Activated CD8-positive, alpha-beta memory T cell treated with anti-CD3 and anti-CD28 coated beads, Interleukin-2, amount 10 ng/mL, durations not matched to agents 7 days and 5 days (primary cell): ENCODE data around the gene ADM2. TPM values are rescaled to one million over a fixed set of nuclear protein-coding genes. Genes with fewer than 3 reads are reported as not detected.

Source experiments
- ATAC-seq: fragments of 150-1000 bp; cut with Tn5 transposase; one replicate; pipeline ENCODE4 v1.10.0; 2021; ENCODE audit warnings: moderate library complexity
- CTCF ChIA-PET: fragments of 350-600 bp; sonication (Branson Sonifier 250); formaldehyde crosslinking; loops from one replicate; lab custom pipeline; 2021; ENCODE audit warnings: antibody characterized with exemption; lab: Charles Lee
- DNase-seq: peaks from one replicate; pipeline ENCODE4 v3.0.0-alpha.2; 2020
- H3K27ac Mint-ChIP-seq: one replicate; pipeline ENCODE4 v1.8.0; 2021; ENCODE audit warnings: mild to moderate bottlenecking, mixed read lengths
- H3K27me3 Mint-ChIP-seq: one replicate; pipeline ENCODE4 v1.8.0; 2021; ENCODE audit warnings: mixed read lengths
- H3K36me3 Mint-ChIP-seq: one replicate; pipeline ENCODE4 v1.8.0; 2021; ENCODE audit warnings: mild to moderate bottlenecking, mixed read lengths
- H3K4me1 Mint-ChIP-seq: one replicate; pipeline ENCODE4 v1.8.0; 2021; ENCODE audit warnings: mixed read lengths
- H3K4me3 Mint-ChIP-seq: one replicate; pipeline ENCODE4 v1.8.0; 2021; ENCODE audit warnings: mild to moderate bottlenecking, moderate library complexity, mixed read lengths
- H3K9me3 Mint-ChIP-seq: one replicate; pipeline ENCODE4 v1.8.0; 2022; ENCODE audit warnings: low read depth, mixed read lengths
- total RNA-seq, 2 experiments: library from RNA; stranded (reverse); gene quantifications; one replicate each; pipeline ENCODE4 v1.2.3, GENCODE V29; 2021

Gene ADM2
- total RNA-seq, 2 experiments from 2014 or later, result 4.7 to 5.3 TPM

DNA sequence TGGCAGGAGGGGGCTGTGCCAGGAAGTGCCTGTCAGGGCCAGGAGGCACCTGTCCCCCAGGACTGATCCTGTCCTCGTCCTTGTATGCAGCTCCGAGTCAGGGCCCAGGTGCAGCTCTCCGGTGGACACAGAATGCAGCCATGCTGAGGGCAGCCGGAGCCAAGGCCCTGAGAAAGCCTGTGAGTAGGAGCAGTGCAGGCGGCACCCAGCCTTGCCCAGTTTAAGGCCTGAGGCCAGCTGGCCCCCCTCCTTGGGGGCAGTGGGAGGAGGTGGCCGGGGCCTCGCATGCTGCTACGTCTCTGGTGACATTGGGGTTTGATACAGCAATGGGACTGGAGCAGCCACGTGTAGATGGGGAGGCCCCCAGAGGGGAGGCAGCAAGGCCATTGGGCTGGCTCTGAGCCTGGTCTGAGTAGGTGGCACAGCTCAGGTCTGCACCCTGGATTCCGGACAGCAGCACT lies 41.4 kb upstream of the ADM2 start:
- DNase-seq (no peak), ATAC-seq (no peak)
- peaks cover 11% of the 10 kb centered on the region for H3K4me1 Mint-ChIP-seq
- H3K27me3 Mint-ChIP-seq, result no peaks in the 10 kb centered on the region
- H3K27ac Mint-ChIP-seq, result no peak overlapping the region
- no peak overlapping the region for H3K4me3 Mint-ChIP-seq
- CTCF ChIA-PET, result interaction anchor here (1.8 to 1.9 kb wide), 2 partner anchors 58 to 86 kb away, joined by 5 read pairs; partner anchors contain the start of gene SCO2
- peaks cover 6% of the 10 kb centered on the region for H3K36me3 Mint-ChIP-seq
- H3K9me3 Mint-ChIP-seq, result no peaks in the 10 kb centered on the region

DNA sequence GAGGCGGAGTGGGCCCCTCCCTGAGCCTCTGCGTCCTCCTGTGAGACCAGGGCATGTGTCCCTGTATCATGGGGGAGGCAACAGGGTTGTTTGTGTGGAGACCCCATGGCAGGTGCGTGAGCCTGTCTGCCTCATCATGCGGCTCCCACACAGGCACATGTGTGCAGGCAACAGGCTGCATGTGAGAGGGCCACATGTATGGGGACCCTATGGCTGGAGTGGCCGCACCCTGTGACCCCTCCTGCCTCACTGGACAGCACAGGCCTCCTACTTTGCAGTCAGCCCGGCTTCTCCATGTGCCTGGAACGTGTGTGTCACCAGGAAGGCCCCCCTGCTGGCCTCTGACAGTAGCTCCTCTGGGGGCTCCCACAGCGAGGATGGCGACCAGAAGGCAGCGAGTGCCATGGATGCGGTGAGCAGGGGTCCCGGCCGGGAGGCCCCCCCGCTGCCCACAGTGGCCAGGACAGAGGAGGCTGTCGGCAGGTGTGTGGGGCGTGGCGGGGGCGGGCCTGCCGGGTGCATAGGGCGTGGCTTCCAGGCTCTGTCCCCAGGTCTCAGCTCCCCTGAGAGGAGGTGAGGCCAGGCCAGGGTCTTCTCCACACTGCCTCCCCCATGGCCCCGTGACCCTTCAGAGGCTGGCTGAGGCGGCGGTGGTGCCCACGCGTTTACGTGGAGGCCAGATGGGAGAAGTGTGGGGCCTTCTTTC lies 40.6 kb upstream of the ADM2 start:
- CTCF ChIA-PET, result interaction anchor here (0.5 to 1.8 kb wide), 2 partner anchors 39 to 58 kb away, joined by 3 to 5 read pairs; no protein-coding TSS in a partner anchor
- Mint-ChIP-seq H3K4me3 (no peak overlapping the region), H3K27me3 (no peaks in the 10 kb centered on the region), H3K9me3 (no peaks in the 10 kb centered on the region), H3K4me1 (peaks cover 18% of the 10 kb centered on the region), H3K36me3 (peaks cover 5% of the 10 kb centered on the region), H3K27ac (no peak overlapping the region)
- DNase-seq (no peak), ATAC-seq (no peak)

DNA sequence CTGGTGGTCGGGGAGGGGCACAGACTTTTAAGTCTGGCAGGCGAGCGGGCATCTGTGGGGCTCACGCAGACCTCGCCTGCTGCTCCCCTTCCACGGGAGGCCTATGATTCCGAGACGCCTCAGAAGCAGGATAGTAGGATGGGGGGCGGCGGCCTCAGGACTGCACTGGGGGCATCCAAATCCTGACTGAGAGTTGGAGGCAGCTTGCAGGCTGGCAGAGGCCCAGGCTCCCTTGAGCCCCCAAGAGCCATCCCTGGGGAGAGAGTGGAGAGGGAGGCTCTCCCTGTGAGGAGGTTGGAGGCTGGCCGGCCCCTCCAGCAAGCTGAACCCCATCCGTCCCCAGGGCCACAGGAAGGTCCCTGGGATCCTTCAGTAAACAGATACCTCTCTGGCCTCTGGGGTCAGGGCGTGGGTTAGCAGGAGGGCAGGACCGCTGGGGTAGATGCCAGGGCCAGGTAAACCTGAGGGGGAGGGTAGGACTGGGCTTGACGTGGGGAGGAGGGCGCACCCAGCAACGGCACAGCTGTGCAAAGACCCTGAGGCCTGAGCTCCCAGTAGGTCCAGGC lies 39.8 kb upstream of the ADM2 start:
- Mint-ChIP-seq H3K4me1 (peaks cover 21% of the 10 kb centered on the region), H3K9me3 (no peaks in the 10 kb centered on the region), H3K4me3 (no peak overlapping the region), H3K27ac (peak overlapping the region; percentile 59), H3K27me3 (no peaks in the 10 kb centered on the region), H3K36me3 (peaks cover 8% of the 10 kb centered on the region)
- no peak for ATAC-seq
- no peak for DNase-seq
- CTCF ChIA-PET, result interaction anchor here (1.0 kb wide), 1 partner anchor 57 kb away, joined by 4 read pairs; no protein-coding TSS in a partner anchor

DNA sequence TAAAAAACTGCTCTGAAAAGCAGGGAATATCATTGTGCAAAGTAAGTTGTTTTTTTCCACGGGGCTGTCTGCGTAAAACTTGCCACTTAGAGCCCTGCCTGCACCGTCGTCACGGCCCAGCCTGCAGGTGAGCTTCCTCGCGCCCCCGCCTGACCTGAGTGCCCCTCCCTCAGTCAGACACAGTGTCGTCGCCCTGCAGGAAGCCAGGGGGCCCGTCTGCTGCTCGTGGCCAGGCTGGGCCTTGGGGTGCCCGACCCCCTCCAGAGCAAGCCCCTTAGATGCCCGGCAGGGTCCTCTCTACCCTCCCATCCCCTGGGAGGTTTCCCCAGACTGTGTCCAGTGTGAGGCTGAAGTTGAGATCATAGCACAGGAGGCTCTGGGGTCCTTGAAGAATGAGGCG lies 38.1 kb upstream of the ADM2 start:
- no peaks in the 10 kb centered on the region for H3K9me3 Mint-ChIP-seq
- H3K27me3 Mint-ChIP-seq, result no peaks in the 10 kb centered on the region
- H3K36me3 Mint-ChIP-seq, result peaks cover 16% of the 10 kb centered on the region
- ATAC-seq (no peak), DNase-seq (no peak)
- CTCF ChIA-PET, result no interaction called here
- peak overlapping the region; percentile 72 for H3K27ac Mint-ChIP-seq
- peaks cover 24% of the 10 kb centered on the region for H3K4me1 Mint-ChIP-seq
- no peak overlapping the region for H3K4me3 Mint-ChIP-seq

DNA sequence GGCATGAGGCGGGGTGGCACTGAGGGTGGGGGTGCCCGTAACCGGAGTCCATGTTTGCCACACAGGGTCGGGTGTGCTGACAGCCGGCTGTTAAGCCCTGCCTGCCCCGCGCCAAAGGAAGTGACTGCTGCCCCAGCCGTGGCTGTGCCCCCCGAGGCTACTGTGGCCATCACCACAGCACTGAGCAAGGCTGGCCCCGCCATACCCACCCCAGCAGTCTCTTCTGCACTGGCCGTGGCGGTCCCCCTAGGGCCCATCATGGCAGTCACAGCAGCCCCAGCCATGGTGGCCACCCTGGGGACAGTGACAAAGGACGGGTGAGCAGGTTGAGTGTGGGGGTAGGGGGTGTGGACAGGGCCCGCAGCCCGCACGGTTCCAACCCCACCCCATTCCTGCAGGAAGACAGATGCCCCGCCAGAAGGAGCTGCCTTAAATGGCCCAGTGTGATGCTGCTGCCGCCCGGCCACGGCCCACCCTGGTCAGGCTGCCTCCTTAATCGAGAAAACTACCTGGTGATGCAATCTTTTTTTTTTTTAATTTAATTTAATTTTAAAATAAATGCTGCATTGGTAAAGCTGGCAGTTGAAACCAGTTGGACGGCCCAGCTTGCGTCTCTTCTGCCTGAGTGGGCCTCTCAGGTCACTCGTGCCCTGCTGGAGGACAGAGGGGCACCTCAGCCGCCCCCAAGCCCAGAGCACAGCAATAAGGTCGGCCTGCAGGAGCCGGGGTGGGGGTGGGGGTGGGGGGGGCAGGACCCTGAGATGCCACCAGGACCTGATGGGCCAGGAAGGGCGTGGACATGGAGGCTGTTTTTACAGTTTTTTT lies 37.3 kb upstream of the ADM2 start:
- H3K36me3 Mint-ChIP-seq, result peaks cover 21% of the 10 kb centered on the region
- DNase-seq (no peak), ATAC-seq (no peak)
- no peak overlapping the region for H3K4me3 Mint-ChIP-seq
- H3K27me3 Mint-ChIP-seq, result no peaks in the 10 kb centered on the region
- peak overlapping the region; percentile 84 for H3K27ac Mint-ChIP-seq
- CTCF ChIA-PET, result interaction anchor here (0.6 to 2.1 kb wide), 4 partner anchors 16 to 56 kb away, joined by 3 to 12 read pairs (median 5); no protein-coding TSS in a partner anchor
- peaks cover 24% of the 10 kb centered on the region for H3K4me1 Mint-ChIP-seq
- no peaks in the 10 kb centered on the region for H3K9me3 Mint-ChIP-seq

DNA sequence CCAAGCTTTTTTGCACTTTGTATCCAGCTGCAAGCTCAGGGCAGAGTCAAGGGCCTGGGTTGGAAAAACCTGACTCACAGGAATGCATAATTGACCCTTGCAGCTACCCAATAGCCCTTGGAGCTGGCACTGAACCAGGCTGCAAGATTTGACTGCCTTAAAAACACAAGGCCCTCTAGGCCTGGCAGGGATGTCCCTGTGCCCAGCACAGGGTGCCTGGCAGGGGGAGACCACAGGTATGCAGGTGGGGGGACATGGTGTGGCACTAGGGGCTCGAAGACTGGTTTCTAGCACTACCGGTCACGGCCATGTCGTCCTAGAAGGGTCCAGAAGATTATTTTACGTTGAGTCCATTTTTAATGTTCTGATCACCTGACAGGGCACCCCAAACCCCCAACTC lies 36.7 kb upstream of the ADM2 start:
- Mint-ChIP-seq H3K36me3 (peaks cover 22% of the 10 kb centered on the region), H3K9me3 (no peaks in the 10 kb centered on the region), H3K4me3 (no peak overlapping the region), H3K27me3 (no peaks in the 10 kb centered on the region), H3K4me1 (peaks cover 24% of the 10 kb centered on the region), H3K27ac (peak overlapping the region; percentile 84)
- CTCF ChIA-PET, result interaction anchor here (0.9 to 2.1 kb wide), 6 partner anchors 9 to 119 kb away, joined by 3 to 12 read pairs (median 4); no protein-coding TSS in a partner anchor
- DNase-seq (no peak), ATAC-seq (no peak)

DNA sequence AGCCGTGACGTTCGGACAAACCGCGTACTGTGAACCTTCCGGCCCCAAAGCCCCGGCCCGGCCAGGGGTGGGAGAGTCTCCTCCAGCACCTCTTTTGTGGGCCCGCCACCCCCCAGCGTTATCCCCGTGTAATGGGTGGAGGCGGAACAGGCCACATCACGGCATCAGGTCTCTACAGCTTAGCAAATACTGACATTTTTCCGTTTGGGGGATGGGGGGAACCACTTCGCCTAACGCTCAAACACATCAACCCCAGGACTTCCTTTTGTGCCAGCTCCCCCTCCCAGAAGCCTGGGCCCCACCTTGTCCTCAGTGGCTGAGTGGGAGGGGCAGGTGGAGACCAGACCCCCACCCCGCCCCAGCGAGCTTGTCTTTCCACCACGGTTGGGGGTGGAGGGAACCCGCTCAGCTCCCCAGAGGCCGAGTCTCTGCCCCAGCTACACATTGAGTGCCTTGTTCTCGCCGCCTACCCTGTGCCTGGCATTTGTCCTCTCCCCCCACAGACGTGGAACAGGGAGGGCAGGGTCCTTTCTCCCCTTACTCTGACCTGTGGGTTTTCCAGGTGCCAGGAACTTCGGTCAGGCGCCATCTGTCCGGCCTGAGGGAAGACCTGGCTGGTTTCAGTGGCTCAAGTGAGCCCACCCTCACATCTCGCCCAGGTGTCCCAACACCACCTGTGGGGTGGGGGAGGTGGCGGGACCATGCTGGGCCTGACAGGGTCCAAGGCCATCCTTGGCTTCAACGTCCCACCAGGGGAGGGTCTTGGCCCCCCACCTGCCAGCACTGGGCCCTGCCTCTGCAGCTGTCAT lies 36.1 kb upstream of the ADM2 start:
- Mint-ChIP-seq H3K4me3 (no peak overlapping the region), H3K4me1 (peaks cover 24% of the 10 kb centered on the region), H3K27me3 (no peaks in the 10 kb centered on the region), H3K36me3 (peaks cover 22% of the 10 kb centered on the region), H3K27ac (peak overlapping the region; percentile 84), H3K9me3 (no peaks in the 10 kb centered on the region)
- DNase-seq, result peak; percentile 64
- ATAC-seq, result peak; percentile 52
- CTCF ChIA-PET, result interaction anchor here (1.1 to 2.1 kb wide), 6 partner anchors 9 to 118 kb away, joined by 3 to 12 read pairs (median 4); no protein-coding TSS in a partner anchor

DNA sequence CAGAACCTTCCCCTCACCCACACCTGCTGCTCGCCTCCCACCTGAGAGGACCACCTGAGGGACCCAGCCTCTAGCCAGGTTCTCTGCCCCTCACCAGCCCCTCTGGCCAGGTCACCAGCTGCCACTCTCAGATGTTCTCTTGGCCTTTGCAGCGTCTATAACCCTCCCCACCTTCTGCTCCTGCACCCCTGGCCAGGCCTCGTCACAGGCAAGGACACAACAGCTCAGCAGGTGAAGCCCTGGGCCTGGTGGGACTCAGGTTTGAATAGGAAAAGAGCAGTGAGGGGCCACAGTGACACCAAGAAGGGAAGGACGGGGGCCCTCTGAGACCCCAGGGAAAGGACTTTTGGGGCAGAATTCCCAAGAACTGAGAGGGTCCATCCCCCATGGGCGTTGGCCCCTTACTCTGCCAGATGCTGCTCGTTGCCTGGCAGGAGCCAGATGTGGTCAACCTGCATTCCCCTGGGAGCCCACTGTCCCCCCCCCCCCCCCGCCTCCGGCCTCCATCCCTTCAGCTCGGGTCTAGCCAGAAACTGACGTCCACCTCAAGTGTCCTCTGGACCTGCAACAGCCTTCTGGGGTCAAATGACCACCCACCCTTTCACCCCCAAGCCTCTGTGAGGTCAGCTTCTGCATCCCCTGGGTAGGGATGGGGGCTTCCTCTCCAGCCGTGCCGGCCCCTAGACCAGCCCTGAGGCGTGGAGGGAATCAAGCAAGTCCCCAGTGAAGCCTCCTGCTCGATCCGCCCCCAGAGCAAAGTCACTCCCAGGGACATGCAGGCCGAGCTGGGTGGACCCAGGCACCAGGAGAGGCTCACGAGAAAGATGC lies 35.2 kb upstream of the ADM2 start:
- DNase-seq (no peak), ATAC-seq (no peak)
- no peaks in the 10 kb centered on the region for H3K27me3 Mint-ChIP-seq
- H3K9me3 Mint-ChIP-seq, result no peaks in the 10 kb centered on the region
- peak overlapping the region; percentile 84 for H3K27ac Mint-ChIP-seq
- CTCF ChIA-PET, result interaction anchor here (1.1 to 2.1 kb wide), 6 partner anchors 9 to 117 kb away, joined by 3 to 12 read pairs (median 4); no protein-coding TSS in a partner anchor
- H3K36me3 Mint-ChIP-seq, result peaks cover 26% of the 10 kb centered on the region
- H3K4me3 Mint-ChIP-seq, result no peak overlapping the region
- H3K4me1 Mint-ChIP-seq, result peaks cover 24% of the 10 kb centered on the region

DNA sequence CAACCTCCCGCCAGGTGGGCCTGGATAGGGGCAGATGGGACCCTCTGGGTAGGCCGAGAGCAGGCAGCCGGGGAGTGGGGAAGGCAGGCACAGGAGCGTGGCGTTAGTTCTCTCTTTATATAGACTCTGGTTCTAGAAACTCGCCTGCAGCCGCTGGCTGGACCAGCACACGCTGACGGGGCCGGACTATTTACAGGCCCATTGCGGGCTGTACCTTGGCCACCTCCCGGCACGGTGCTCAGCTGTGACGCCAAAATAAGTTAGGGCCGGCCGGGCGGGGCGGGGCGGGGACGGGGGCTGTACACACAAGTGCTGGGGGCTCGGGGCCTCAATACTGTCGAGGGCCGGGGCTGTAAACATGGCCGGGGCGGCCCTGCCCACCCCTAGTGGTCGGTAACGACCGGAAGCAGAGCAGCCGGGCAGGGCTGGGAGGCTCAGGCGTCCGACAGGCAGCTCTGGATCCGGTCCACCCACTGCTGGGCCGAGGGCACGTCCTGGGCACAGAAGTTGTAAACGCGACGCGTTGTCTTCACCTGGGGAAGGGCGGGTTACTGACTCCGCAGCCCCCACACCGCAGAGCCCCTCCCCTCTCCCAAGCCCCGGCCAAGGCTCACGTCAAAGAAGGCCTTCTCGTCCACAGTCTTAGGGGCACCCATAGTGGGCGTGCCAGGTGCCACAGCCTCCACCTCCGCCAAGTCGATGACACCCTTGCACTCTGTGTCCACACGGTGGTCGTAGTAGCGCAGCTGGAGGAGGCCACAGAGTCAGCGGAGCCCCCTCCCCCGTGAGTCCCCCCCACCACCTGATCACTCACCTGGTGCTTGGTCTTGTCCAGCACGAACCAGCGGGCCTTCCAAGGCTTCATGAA lies 34.4 kb upstream of the ADM2 start:
- Mint-ChIP-seq H3K9me3 (no peaks in the 10 kb centered on the region), H3K4me3 (no peak overlapping the region), H3K27ac (no peak overlapping the region), H3K27me3 (no peaks in the 10 kb centered on the region), H3K36me3 (peaks cover 31% of the 10 kb centered on the region), H3K4me1 (peaks cover 24% of the 10 kb centered on the region)
- CTCF ChIA-PET, result no interaction called here
- no peak for DNase-seq
- ATAC-seq, result no peak

DNA sequence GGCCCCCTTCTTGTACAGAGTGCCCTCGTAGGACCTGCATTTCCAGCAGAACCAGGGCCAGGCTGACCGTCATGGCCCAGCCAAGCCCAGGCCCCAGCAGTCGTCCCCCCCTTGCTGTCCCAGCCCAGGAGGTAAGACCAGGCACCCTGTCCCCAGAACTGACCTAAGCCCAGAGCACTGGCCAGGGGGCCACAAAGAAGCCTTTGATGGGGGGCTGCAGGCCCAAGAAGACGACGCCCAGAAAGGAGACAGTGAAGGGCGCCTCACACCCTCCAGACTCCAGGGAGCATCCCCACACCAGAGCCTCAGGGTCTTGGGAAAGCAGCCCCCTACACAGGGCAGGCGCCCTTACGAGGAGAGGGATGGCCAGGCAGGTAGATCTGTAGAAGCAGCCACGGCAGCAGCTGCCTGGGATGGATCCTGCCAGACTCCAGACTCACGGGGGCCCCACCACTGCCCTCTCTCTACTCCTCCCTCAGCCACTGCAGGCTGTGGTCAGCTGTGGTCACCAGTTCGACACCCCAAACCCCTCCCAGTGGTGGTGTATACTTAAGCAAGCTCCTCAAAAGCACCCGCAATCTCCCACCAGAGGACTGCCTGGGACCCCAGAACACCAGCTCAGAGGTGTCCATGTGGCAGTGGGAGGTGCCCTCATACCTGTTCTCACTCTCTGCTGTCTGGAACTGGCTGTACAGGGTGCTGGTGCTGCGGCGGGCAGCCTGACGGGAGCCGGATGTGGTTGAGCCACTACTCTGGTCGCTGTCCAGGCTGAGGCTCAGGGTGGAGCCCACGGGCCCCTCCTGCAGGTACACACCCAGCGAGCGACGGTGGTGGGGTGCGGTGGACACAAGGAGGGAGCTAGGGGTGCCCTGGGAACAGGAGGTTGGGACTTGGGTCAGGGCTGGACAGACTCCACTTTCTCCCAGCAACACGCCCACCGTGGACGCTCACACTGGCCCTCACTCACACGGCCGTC lies 33.5 kb upstream of the ADM2 start:
- CTCF ChIA-PET, result interaction anchor here (0.8 to 1.1 kb wide), 2 partner anchors 10 to 26 kb away, joined by 3 read pairs; no protein-coding TSS in a partner anchor
- Mint-ChIP-seq H3K9me3 (no peaks in the 10 kb centered on the region), H3K27me3 (no peaks in the 10 kb centered on the region), H3K27ac (peak overlapping the region; percentile 57), H3K36me3 (peaks cover 33% of the 10 kb centered on the region), H3K4me1 (peaks cover 26% of the 10 kb centered on the region), H3K4me3 (no peak overlapping the region)
- no peak for ATAC-seq
- no peak for DNase-seq
